Measurements from ENCODE around the gene DYNC2H1. TPM values are rescaled to one million over a fixed set of nuclear protein-coding genes. Genes with fewer than 3 reads are reported as not detected.

DYNC2H1 gene
- total RNA-seq, 1 donor from 2014 or later: 61.1 TPM

GRCh38 chr11:103488031-103488461, 378.8 kb downstream of the DYNC2H1 start:
- no peak overlapping the region for H3K4me3 Mint-ChIP-seq

GRCh38 chr11:103488579-103488978, 379.4 kb downstream of the DYNC2H1 start:
- Histone ChIP-seq H3K27me3 (no peaks in the 10 kb centered on the region), H3K9me3 (ENCODE audit: low read depth) (no peaks in the 10 kb centered on the region)
- TF ChIP-seq EZH2 (IDR thresholded peaks at IDR 0.05) (no peak), CTCF (IDR thresholded peaks at IDR 0.05) (no peak), EZH2phosphoT487 (IDR thresholded peaks at IDR 0.05) (no peak)

More at GRCh38 chr11:103488031-103488461, 378.8 kb downstream of the DYNC2H1 start:
- Histone ChIP-seq H3K9me3 (ENCODE audit: low read depth) (no peaks in the 10 kb centered on the region), H3K9ac (no peak overlapping the region), H3K27ac (no peak overlapping the region), H3K27me3 (no peaks in the 10 kb centered on the region), H3K4me3 (no peak overlapping the region), H3K4me1 (peaks cover 5% of the 10 kb centered on the region), H2AFZ (replicated peaks) (no peak overlapping the region), H3F3A (ENCODE audit: low read depth) (no peaks in the 10 kb centered on the region), H3K36me3 (no peaks in the 10 kb centered on the region), H4K20me1 (ENCODE audit: low read depth) (no peaks in the 10 kb centered on the region), H3K79me2 (ENCODE audit: low read depth) (no peaks in the 10 kb centered on the region), H3K4me2 (no peak overlapping the region)
- H3K27me3 Mint-ChIP-seq (ENCODE audit: insufficient read depth, low read depth): peaks cover 5% of the 10 kb centered on the region
- no peak overlapping the region for H3K27ac Mint-ChIP-seq
- peaks cover 3% of the 10 kb centered on the region for H3K4me1 Mint-ChIP-seq
- H3K36me3 Mint-ChIP-seq: no peaks in the 10 kb centered on the region
- TF ChIP-seq CTCF (IDR thresholded peaks at IDR 0.05) (no peak), EZH2phosphoT487 (IDR thresholded peaks at IDR 0.05) (no peak), EZH2 (IDR thresholded peaks at IDR 0.05) (no peak)
- peaks cover 2% of the 10 kb centered on the region for H3K9me3 Mint-ChIP-seq
- DNase-seq (ENCODE audit: low spot score): no peak

GRCh38 chr11:103491777-103492176, 382.6 kb downstream of the DYNC2H1 start:
- Mint-ChIP-seq H3K4me3 (no peak overlapping the region), H3K4me1 (peaks cover 17% of the 10 kb centered on the region), H3K36me3 (no peaks in the 10 kb centered on the region), H3K9me3 (peaks cover 5% of the 10 kb centered on the region), H3K27me3 (ENCODE audit: insufficient read depth, low read depth) (peaks cover 8% of the 10 kb centered on the region), H3K27ac (no peak overlapping the region)
- peaks cover 4% of the 10 kb centered on the region for H3F3A ChIP-seq (ENCODE audit: low read depth)
- peaks cover 15% of the 10 kb centered on the region for H3K4me1 ChIP-seq
- no peaks in the 10 kb centered on the region for H3K36me3 ChIP-seq
- no peak overlapping the region for H3K9ac ChIP-seq
- no peak overlapping the region for H3K27ac ChIP-seq
- H4K20me1 ChIP-seq (ENCODE audit: low read depth): no peaks in the 10 kb centered on the region
- DNase-seq (ENCODE audit: low spot score): peak; percentile 54
- TF ChIP-seq CTCF (IDR thresholded peaks at IDR 0.05): no peak
- no peak for TF ChIP-seq EZH2 (IDR thresholded peaks at IDR 0.05)
- no peak for TF ChIP-seq EZH2phosphoT487 (IDR thresholded peaks at IDR 0.05)
- H3K4me3 ChIP-seq: no peak overlapping the region
- H3K4me2 ChIP-seq: no peak overlapping the region
- no peaks in the 10 kb centered on the region for H3K9me3 ChIP-seq (ENCODE audit: low read depth)
- no peaks in the 10 kb centered on the region for H3K27me3 ChIP-seq
- H2AFZ ChIP-seq (replicated peaks): no peak overlapping the region
- no peaks in the 10 kb centered on the region for H3K79me2 ChIP-seq (ENCODE audit: low read depth)

More at GRCh38 chr11:103488579-103488978, 379.4 kb downstream of the DYNC2H1 start:
- Histone ChIP-seq H3K79me2 (ENCODE audit: low read depth) (no peaks in the 10 kb centered on the region), H3K27ac (no peak overlapping the region), H3K4me2 (no peak overlapping the region), H3F3A (ENCODE audit: low read depth) (no peaks in the 10 kb centered on the region), H3K9ac (no peak overlapping the region), H2AFZ (replicated peaks) (no peak overlapping the region), H3K4me3 (no peak overlapping the region), H4K20me1 (ENCODE audit: low read depth) (no peaks in the 10 kb centered on the region), H3K4me1 (peaks cover 5% of the 10 kb centered on the region), H3K36me3 (no peaks in the 10 kb centered on the region)
- Mint-ChIP-seq H3K36me3 (no peaks in the 10 kb centered on the region), H3K9me3 (peaks cover 3% of the 10 kb centered on the region), H3K27me3 (ENCODE audit: insufficient read depth, low read depth) (peaks cover 5% of the 10 kb centered on the region), H3K4me1 (peaks cover 3% of the 10 kb centered on the region), H3K27ac (no peak overlapping the region), H3K4me3 (no peak overlapping the region)
- no peak for DNase-seq (ENCODE audit: low spot score)
